ENCODE results near the gene PPBP. TPM values are rescaled to one million over a fixed set of nuclear protein-coding genes. Genes with fewer than 3 reads are reported as not detected.

Gene PPBP
- not detected for polyA plus RNA-seq (2013, experiment 1 of 2)
- not detected for polyA plus RNA-seq (2013, experiment 2 of 2)

DNA sequence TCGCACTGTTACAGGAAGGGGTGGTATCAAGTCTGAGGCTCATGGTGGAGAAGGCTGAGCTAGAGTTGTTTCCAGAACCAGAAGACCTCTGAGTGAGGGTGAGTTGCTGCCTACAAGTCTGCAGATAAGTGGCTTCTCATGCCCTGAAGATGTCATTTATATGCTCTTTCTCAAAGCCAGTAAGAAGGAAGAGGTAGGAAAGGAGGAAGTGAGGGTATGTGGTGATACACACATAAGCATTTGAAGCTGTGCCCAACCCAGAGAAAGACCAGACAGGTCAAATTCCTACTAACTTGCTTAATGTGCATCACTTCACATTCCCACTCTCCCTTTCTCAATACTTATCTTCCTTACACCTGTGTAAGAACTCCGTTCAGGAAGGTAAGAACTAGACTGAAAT is at the start of gene PPBP:
Gene PPBP (minus strand): TSS at position 130 of the 400 bp plus-strand sequence. CDS start 87 bp downstream, at position 43.
- Histone ChIP-seq H3K9me3 (ENCODE audit: control insufficient read depth, low read length) (no peaks in the 10 kb centered on the region), H3K27ac (ENCODE audit: low read depth, low read length, severe bottlenecking) (no peak within 1 kb of the TSS), H3K4me3 (ENCODE audit: extremely low read depth, insufficient read depth, low read length, poor library complexity, severe bottlenecking) (no peak within 1 kb of the TSS), H3K4me1 (ENCODE audit: control insufficient read depth, insufficient read depth, low read length, poor library complexity, severe bottlenecking) (no peaks in the 10 kb centered on the region), H3K36me3 (ENCODE audit: control insufficient read depth, insufficient read depth, low read length) (no peaks in the 10 kb centered on the region)
- WGBS, 2 experiments (ENCODE audit: insufficient coverage in 2 of 2) = 83 to 100% methylated on average over 1 of the region's 2 CpGs

DNA sequence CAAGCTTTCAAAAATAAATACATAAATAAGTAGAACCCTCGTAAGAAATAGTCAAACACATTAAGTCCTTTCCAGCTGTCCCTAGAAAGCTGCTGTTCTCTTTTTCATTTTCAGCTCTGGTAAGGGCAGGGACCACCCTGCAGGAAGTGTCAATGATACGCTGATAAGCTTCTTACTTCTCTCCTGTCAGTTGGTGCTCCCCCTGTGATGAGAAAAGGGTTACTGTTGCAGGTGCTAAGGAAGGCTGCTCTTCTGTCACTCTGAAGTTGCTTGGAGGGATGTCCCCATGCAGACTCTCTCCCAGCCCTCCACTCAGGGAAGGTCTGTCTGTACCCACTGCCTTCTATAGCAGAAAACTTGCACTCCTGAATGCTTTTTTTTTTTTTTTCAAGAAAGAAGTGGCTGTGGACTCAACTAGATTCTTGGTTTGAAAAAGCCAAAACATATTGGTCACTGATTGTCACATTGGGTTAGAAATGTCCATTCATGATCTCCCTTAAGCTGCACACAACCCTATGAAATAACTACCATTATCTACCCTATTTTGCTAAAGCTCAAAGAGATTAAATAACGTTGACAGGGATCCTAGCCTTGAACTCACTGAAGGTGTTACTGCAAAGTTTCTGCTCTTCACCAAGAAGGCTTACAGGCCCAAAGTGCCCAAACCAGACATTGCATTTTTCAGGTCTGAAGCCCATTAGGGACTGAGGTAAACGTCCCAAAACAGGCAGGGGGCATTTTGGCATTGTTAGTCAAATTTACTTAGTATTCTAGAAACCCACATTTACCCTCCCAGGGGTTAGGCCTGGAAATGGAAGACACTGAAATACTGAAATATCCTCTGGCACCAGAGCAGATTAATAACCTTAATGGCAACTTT is 49.3 kb upstream of the PPBP start:
- WGBS, 2 experiments (ENCODE audit: insufficient coverage in 2 of 2) = 89% methylated on average over 1 of the region's 4 CpGs; no CpG with 5 or more reads in 1 of the 2 experiments
- Histone ChIP-seq H3K27ac (ENCODE audit: low read depth, low read length, severe bottlenecking) (no peak overlapping the region), H3K4me3 (ENCODE audit: extremely low read depth, insufficient read depth, low read length, poor library complexity, severe bottlenecking) (peak overlapping the region; percentile 64), H3K36me3 (ENCODE audit: control insufficient read depth, insufficient read depth, low read length) (no peaks in the 10 kb centered on the region), H3K4me1 (ENCODE audit: control insufficient read depth, insufficient read depth, low read length, poor library complexity, severe bottlenecking) (peaks cover 3% of the 10 kb centered on the region), H3K9me3 (ENCODE audit: control insufficient read depth, low read length) (no peaks in the 10 kb centered on the region)

GRCh38 chr4:74033739-74034138 is 45.7 kb upstream of the PPBP start:
- H3K9me3 ChIP-seq (ENCODE audit: control insufficient read depth, low read length) = no peaks in the 10 kb centered on the region
- H3K4me3 ChIP-seq (ENCODE audit: extremely low read depth, insufficient read depth, low read length, poor library complexity, severe bottlenecking) = no peak overlapping the region
- H3K27ac ChIP-seq (ENCODE audit: low read depth, low read length, severe bottlenecking) = no peak overlapping the region
- H3K4me1 ChIP-seq (ENCODE audit: control insufficient read depth, insufficient read depth, low read length, poor library complexity, severe bottlenecking) = peaks cover 3% of the 10 kb centered on the region
- H3K36me3 ChIP-seq (ENCODE audit: control insufficient read depth, insufficient read depth, low read length) = no peaks in the 10 kb centered on the region

DNA sequence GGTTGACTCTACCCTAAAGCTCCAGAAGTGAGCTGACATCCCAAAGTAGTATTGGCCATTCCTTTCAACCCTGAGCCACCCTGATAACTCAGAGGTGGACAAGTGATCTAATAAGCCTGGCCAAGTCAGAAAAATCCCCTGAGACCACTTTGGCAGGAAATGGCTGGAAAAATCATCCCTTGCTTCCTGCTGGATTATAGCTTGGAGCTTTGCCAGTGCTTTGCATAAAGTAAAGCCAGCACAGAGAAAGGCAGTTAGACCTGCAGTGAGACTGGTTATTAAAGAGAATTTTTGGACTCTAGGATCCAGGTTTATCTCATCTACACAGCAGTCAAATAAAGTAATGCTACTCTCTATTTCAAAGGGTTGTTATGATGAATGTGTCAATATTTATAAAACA is 44.1 kb upstream of the PPBP start:
- H3K4me1 ChIP-seq (ENCODE audit: control insufficient read depth, insufficient read depth, low read length, poor library complexity, severe bottlenecking) = no peaks in the 10 kb centered on the region
- no peaks in the 10 kb centered on the region for H3K9me3 ChIP-seq (ENCODE audit: control insufficient read depth, low read length)
- no peak overlapping the region for H3K27ac ChIP-seq (ENCODE audit: low read depth, low read length, severe bottlenecking)
- no peaks in the 10 kb centered on the region for H3K36me3 ChIP-seq (ENCODE audit: control insufficient read depth, insufficient read depth, low read length)
- no peak overlapping the region for H3K4me3 ChIP-seq (ENCODE audit: extremely low read depth, insufficient read depth, low read length, poor library complexity, severe bottlenecking)

DNA sequence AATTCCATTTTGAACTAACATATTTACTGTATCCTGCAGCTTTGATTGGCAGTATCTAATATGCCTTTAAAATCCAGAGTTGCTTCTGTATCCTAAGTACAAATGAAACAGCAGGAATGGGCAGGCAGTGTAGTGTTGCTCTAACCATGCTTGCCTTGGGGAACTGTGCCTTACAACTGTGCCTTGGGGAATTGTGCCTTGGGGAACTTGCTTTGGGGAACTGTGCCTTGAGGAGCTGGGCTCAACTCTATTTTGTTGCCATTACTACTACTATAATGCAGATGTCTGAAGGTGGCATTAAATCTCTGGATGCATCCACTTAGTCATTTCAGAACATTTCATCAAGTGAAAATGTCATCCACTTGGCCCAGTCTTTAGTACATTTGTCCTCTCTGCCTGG is 43.6 kb upstream of the PPBP start:
- no peaks in the 10 kb centered on the region for H3K9me3 ChIP-seq (ENCODE audit: control insufficient read depth, low read length)
- no peak overlapping the region for H3K27ac ChIP-seq (ENCODE audit: low read depth, low read length, severe bottlenecking)
- no peaks in the 10 kb centered on the region for H3K4me1 ChIP-seq (ENCODE audit: control insufficient read depth, insufficient read depth, low read length, poor library complexity, severe bottlenecking)
- no peaks in the 10 kb centered on the region for H3K36me3 ChIP-seq (ENCODE audit: control insufficient read depth, insufficient read depth, low read length)
- H3K4me3 ChIP-seq (ENCODE audit: extremely low read depth, insufficient read depth, low read length, poor library complexity, severe bottlenecking) = no peak overlapping the region

- H3K9me3 ChIP-seq (ENCODE audit: control insufficient read depth, low read length) = no peaks in the 10 kb centered on the region
- H3K4me1 ChIP-seq (ENCODE audit: control insufficient read depth, insufficient read depth, low read length, poor library complexity, severe bottlenecking) = no peaks in the 10 kb centered on the region
- H3K27ac ChIP-seq (ENCODE audit: low read depth, low read length, severe bottlenecking) = no peak overlapping the region
- no peak overlapping the region for H3K4me3 ChIP-seq (ENCODE audit: extremely low read depth, insufficient read depth, low read length, poor library complexity, severe bottlenecking)
- no peaks in the 10 kb centered on the region for H3K36me3 ChIP-seq (ENCODE audit: control insufficient read depth, insufficient read depth, low read length)
Observed at GRCh38 chr4:74030285-74030684, 42.3 kb upstream of the PPBP start.

GRCh38 chr4:74028504-74028903 is 40.5 kb upstream of the PPBP start:
- Histone ChIP-seq H3K27ac (ENCODE audit: low read depth, low read length, severe bottlenecking) (no peak overlapping the region), H3K4me1 (ENCODE audit: control insufficient read depth, insufficient read depth, low read length, poor library complexity, severe bottlenecking) (no peaks in the 10 kb centered on the region), H3K4me3 (ENCODE audit: extremely low read depth, insufficient read depth, low read length, poor library complexity, severe bottlenecking) (no peak overlapping the region), H3K9me3 (ENCODE audit: control insufficient read depth, low read length) (no peaks in the 10 kb centered on the region), H3K36me3 (ENCODE audit: control insufficient read depth, insufficient read depth, low read length) (no peaks in the 10 kb centered on the region)
- no CpG with 5 or more reads among the region's 1 CpG for WGBS, 2 experiments (ENCODE audit: insufficient coverage in 2 of 2)

DNA sequence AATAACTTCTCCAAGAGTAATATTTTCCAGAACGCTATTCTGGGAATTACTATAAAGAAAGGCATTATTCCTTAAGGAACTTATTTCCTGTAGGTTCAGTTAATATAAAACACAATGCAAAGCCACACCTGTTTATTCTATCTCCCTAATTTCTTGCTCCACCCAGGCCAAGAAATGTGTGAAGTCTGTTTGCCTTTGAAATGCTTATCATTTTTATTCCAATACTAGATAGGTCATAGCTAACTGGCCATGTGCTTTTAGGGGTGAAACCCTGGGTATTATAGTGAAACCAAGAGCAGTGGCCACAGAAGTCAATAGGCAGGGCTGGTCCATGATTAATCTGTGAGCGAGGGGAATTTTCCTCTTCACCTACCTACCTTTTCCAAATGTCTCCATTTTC is 35.7 kb upstream of the PPBP start:
- Histone ChIP-seq H3K4me3 (ENCODE audit: extremely low read depth, insufficient read depth, low read length, poor library complexity, severe bottlenecking) (no peak overlapping the region), H3K36me3 (ENCODE audit: control insufficient read depth, insufficient read depth, low read length) (no peaks in the 10 kb centered on the region), H3K27ac (ENCODE audit: low read depth, low read length, severe bottlenecking) (no peak overlapping the region), H3K4me1 (ENCODE audit: control insufficient read depth, insufficient read depth, low read length, poor library complexity, severe bottlenecking) (no peaks in the 10 kb centered on the region), H3K9me3 (ENCODE audit: control insufficient read depth, low read length) (no peaks in the 10 kb centered on the region)
- 100% methylated on average over 1 of the region's 2 CpGs; no CpG with 5 or more reads in 1 of the 2 experiments for WGBS, 2 experiments (ENCODE audit: insufficient coverage in 2 of 2)

GRCh38 chr4:74021601-74022000 is 33.6 kb upstream of the PPBP start:
- H3K4me3 ChIP-seq (ENCODE audit: extremely low read depth, insufficient read depth, low read length, poor library complexity, severe bottlenecking) = no peak overlapping the region
- H3K4me1 ChIP-seq (ENCODE audit: control insufficient read depth, insufficient read depth, low read length, poor library complexity, severe bottlenecking) = no peaks in the 10 kb centered on the region
- no peaks in the 10 kb centered on the region for H3K9me3 ChIP-seq (ENCODE audit: control insufficient read depth, low read length)
- H3K36me3 ChIP-seq (ENCODE audit: control insufficient read depth, insufficient read depth, low read length) = no peaks in the 10 kb centered on the region
- 67% methylated on average over 1 of the region's 2 CpGs; no CpG with 5 or more reads in 1 of the 2 experiments for WGBS, 2 experiments (ENCODE audit: insufficient coverage in 2 of 2)
- H3K27ac ChIP-seq (ENCODE audit: low read depth, low read length, severe bottlenecking) = no peak overlapping the region

- H3K27ac ChIP-seq (ENCODE audit: low read depth, low read length, severe bottlenecking) = no peak overlapping the region
- no peaks in the 10 kb centered on the region for H3K36me3 ChIP-seq (ENCODE audit: control insufficient read depth, insufficient read depth, low read length)
- 78 to 93% methylated on average over 2 of the region's 3 CpGs for WGBS, 2 experiments (ENCODE audit: insufficient coverage in 2 of 2)
- no peaks in the 10 kb centered on the region for H3K4me1 ChIP-seq (ENCODE audit: control insufficient read depth, insufficient read depth, low read length, poor library complexity, severe bottlenecking)
- no peaks in the 10 kb centered on the region for H3K9me3 ChIP-seq (ENCODE audit: control insufficient read depth, low read length)
- no peak overlapping the region for H3K4me3 ChIP-seq (ENCODE audit: extremely low read depth, insufficient read depth, low read length, poor library complexity, severe bottlenecking)
Observed at GRCh38 chr4:74018771-74019170, 30.8 kb upstream of the PPBP start.

DNA sequence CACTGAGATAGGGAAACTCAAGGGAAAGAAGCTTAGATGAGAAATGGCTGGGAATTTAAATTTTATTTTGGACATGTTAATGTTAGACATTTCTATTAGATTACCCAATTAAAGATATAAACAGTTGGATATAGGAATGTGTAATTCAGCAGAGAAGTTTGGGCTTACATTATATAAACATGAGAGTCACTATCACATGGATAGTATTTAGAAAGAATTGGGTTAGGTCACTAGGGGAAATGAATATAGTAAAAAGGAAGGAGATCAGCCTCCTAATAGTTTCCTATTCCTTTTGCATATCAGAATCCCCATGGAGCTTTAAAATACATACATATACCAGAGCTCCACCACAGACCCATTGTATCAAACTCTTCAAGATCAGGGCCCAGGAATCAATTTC is 30.1 kb upstream of the PPBP start:
- Histone ChIP-seq H3K36me3 (ENCODE audit: control insufficient read depth, insufficient read depth, low read length) (no peaks in the 10 kb centered on the region), H3K9me3 (ENCODE audit: control insufficient read depth, low read length) (no peaks in the 10 kb centered on the region), H3K27ac (ENCODE audit: low read depth, low read length, severe bottlenecking) (no peak overlapping the region), H3K4me3 (ENCODE audit: extremely low read depth, insufficient read depth, low read length, poor library complexity, severe bottlenecking) (no peak overlapping the region), H3K4me1 (ENCODE audit: control insufficient read depth, insufficient read depth, low read length, poor library complexity, severe bottlenecking) (no peaks in the 10 kb centered on the region)

Data from mesodermal cell (in vitro differentiated cells).